Vagina (tissue), 2 donors: Measurements from ENCODE around the gene IGFL3.

Experiments used
- POLR2A ChIP-seq, 2 donors: fragments of 450-650 bp; IDR thresholded peaks; one replicate each; pipeline ENCODE4 v1.6.1; 2017; ENCODE audit warnings: antibody characterized with exemption in 2 of 2, mild to moderate bottlenecking in 2 of 2, moderate library complexity in 2 of 2
- POLR2AphosphoS5 ChIP-seq, 2 donors: sonication (generic); formaldehyde crosslinking; IDR thresholded peaks; one replicate each; pipeline ENCODE4 v1.9.0; 2017; ENCODE audit warnings: antibody characterized with exemption in 2 of 2, mild to moderate bottlenecking in 2 of 2, low read depth in 1 of 2; ENCODE audit not compliant: insufficient read depth in 1 of 2
- TF ChIP-seq, protein P1 (sequence below), 3 experiments: fragments of 450-650 bp in 2 of 3; fragments of 200-600 bp in 1 of 3; sonication (generic) in 1 of 3; IDR thresholded peaks; one replicate each; pipeline ENCODE4 v1.5.1; 2017 to 2019; ENCODE audit warnings: antibody characterized with exemption in 3 of 3, mild to moderate bottlenecking in 2 of 3, moderate library complexity in 2 of 3

GRCh38 chr19:46088101-46088500 is 36.4 kb downstream of the IGFL3 start:
- TF ChIP-seq, protein P1, sequence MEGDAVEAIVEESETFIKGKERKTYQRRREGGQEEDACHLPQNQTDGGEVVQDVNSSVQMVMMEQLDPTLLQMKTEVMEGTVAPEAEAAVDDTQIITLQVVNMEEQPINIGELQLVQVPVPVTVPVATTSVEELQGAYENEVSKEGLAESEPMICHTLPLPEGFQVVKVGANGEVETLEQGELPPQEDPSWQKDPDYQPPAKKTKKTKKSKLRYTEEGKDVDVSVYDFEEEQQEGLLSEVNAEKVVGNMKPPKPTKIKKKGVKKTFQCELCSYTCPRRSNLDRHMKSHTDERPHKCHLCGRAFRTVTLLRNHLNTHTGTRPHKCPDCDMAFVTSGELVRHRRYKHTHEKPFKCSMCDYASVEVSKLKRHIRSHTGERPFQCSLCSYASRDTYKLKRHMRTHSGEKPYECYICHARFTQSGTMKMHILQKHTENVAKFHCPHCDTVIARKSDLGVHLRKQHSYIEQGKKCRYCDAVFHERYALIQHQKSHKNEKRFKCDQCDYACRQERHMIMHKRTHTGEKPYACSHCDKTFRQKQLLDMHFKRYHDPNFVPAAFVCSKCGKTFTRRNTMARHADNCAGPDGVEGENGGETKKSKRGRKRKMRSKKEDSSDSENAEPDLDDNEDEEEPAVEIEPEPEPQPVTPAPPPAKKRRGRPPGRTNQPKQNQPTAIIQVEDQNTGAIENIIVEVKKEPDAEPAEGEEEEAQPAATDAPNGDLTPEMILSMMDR (IDR thresholded peaks at IDR 0.05), result no peak
- TF ChIP-seq POLR2AphosphoS5 (IDR thresholded peaks at IDR 0.05; ENCODE audit: insufficient read depth in 1 of 2, low read depth in 1 of 2), result no peak
- TF ChIP-seq POLR2A (IDR thresholded peaks at IDR 0.05), result no peak
